ACC112 (cell line): ENCODE results near the gene RPAP2.

Experiments
- H2AFZ ChIP-seq: fragments of 200-600 bp; sonication (generic); one replicate; pipeline ENCODE4 v1.6.0; 2017; ENCODE audit warnings: antibody characterized with exemption, low read length; ENCODE audit not compliant: unreplicated experiment
- H3K27ac ChIP-seq: fragments of 200-600 bp; sonication (generic); 2 replicates; pipeline ENCODE4 v1.5.1; 2014; ENCODE audit warnings: low read depth, mild to moderate bottlenecking, antibody characterized with exemption, low read length, moderate library complexity
- H3K27me3 ChIP-seq: fragments of 200-600 bp; sonication (generic); 2 replicates; pipeline ENCODE4 v1.6.1; 2014; ENCODE audit warnings: mild to moderate bottlenecking, antibody characterized with exemption, low read length, moderate library complexity, mixed read lengths; ENCODE audit not compliant: insufficient read depth
- H3K36me3 ChIP-seq: fragments of 200-600 bp; sonication (generic); 2 replicates; pipeline ENCODE4 v1.6.1; 2016; ENCODE audit warnings: mild to moderate bottlenecking, antibody characterized with exemption, low read length, moderate library complexity, mixed read lengths; ENCODE audit not compliant: insufficient read depth
- H3K4me1 ChIP-seq: fragments of 200-600 bp; sonication (generic); one replicate; pipeline ENCODE4 v1.6.1; 2016; ENCODE audit warnings: low read length, mixed read lengths; ENCODE audit not compliant: insufficient read depth, unreplicated experiment, control insufficient read depth
- H3K4me3 ChIP-seq: fragments of 200-600 bp; sonication (generic); 2 replicates; pipeline ENCODE4 v1.5.1; 2014; ENCODE audit warnings: mild to moderate bottlenecking, low read depth, low read length
- H3K79me2 ChIP-seq: fragments of 200-600 bp; sonication (generic); one replicate; pipeline ENCODE4 v1.6.0; 2016; ENCODE audit warnings: low read length; ENCODE audit not compliant: control insufficient read depth, unreplicated experiment, insufficient read depth

The RPAP2 gene

GRCh38 chr1:92444351-92444750 is 145.5 kb downstream of the RPAP2 start:
- H3K36me3 ChIP-seq, result peaks cover under 1% of the 10 kb centered on the region; the same call in 1 of the 2 replicates
- no peaks in the 10 kb centered on the region for H3K79me2 ChIP-seq
- H3K27ac ChIP-seq, result no peak overlapping the region
- H3K4me3 ChIP-seq, result no peak overlapping the region
- H3K27me3 ChIP-seq, result no peaks in the 10 kb centered on the region
- no peak overlapping the region for H2AFZ ChIP-seq
- H3K4me1 ChIP-seq, result peaks cover 21% of the 10 kb centered on the region

- Histone ChIP-seq H3K27me3 (no peaks in the 10 kb centered on the region), H2AFZ (no peak overlapping the region), H3K4me1 (peaks cover 21% of the 10 kb centered on the region), H3K4me3 (no peak overlapping the region), H3K79me2 (no peaks in the 10 kb centered on the region), H3K36me3 (peaks cover 3% of the 10 kb centered on the region; the same call in 1 of the 2 replicates), H3K27ac (no peak overlapping the region)
Observed at GRCh38 chr1:92445865-92446264, 147.0 kb downstream of the RPAP2 start.

- Histone ChIP-seq H3K27ac (no peak overlapping the region), H2AFZ (no peak overlapping the region), H3K27me3 (no peaks in the 10 kb centered on the region), H3K79me2 (no peaks in the 10 kb centered on the region), H3K4me3 (no peak overlapping the region), H3K4me1 (peaks cover 21% of the 10 kb centered on the region), H3K36me3 (peaks cover 3% of the 10 kb centered on the region; the same call in 1 of the 2 replicates)
Observed at GRCh38 chr1:92446546-92446945, 147.7 kb downstream of the RPAP2 start.

DNA sequence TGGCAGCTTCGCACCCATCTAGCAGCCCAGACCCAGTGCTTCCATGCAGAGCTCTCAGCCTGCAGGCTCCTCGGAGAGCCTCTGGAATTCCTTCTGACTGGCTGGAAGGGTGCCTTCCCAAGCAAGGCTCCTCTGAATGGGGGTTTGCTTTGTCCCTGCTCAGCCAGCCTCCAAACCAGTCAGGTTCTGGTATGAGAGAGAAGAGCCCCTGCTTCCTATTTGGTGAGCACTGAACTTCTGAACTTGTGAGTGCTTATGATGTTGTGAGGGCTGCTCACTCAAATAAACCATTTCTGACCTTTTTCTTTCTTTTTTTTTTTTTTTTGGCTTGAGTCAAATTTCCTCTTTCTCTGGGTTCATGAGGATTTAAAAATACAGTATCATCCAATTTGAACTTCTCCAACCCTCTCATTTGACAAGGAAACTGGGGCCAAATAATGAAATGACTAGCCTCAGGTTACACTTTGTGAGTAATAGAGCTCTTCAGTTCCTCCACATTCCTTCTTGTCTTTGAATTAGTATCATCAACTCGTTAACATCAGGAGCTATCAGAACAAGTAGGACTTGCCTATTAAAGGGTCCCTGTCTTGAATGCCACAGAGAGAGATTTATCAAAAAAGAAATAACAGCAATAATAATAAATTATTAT is 148.3 kb downstream of the RPAP2 start:
- no peak overlapping the region for H3K4me3 ChIP-seq
- no peaks in the 10 kb centered on the region for H3K79me2 ChIP-seq
- H3K27me3 ChIP-seq, result no peaks in the 10 kb centered on the region
- H3K36me3 ChIP-seq, result peaks cover 3% of the 10 kb centered on the region; the same call in 1 of the 2 replicates
- H3K27ac ChIP-seq, result no peak overlapping the region
- H3K4me1 ChIP-seq, result peaks cover 21% of the 10 kb centered on the region
- no peak overlapping the region for H2AFZ ChIP-seq

DNA sequence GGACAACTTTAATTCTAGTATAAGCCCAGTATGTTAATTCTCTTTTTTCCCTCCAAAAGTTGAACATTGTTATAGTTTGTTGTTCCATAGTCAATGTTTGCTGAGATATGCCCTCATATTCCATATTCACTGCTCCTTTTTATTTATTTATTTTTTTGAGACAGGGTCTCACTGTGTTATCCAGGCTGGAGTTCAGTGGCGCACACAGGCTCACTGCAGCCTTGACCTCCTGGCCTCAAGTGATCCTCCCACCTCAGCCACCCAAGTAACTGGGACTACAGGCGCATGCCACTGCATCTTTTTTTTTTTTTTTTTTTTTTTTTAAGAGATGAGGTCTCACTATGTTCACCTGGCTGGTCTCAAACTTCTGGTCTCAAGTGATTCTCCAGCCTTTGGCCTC is 149.1 kb downstream of the RPAP2 start:
- H3K79me2 ChIP-seq, result no peaks in the 10 kb centered on the region
- peaks cover 3% of the 10 kb centered on the region; the same call in 1 of the 2 replicates for H3K36me3 ChIP-seq
- H3K4me3 ChIP-seq, result no peak overlapping the region
- no peak overlapping the region for H3K27ac ChIP-seq
- H3K4me1 ChIP-seq, result peaks cover 21% of the 10 kb centered on the region
- no peak overlapping the region for H2AFZ ChIP-seq
- H3K27me3 ChIP-seq, result no peaks in the 10 kb centered on the region
